ENCODE data around the gene DDX10. TPM values are rescaled to one million over a fixed set of nuclear protein-coding genes. Genes with fewer than 3 reads are reported as not detected.

Gene DDX10
- total RNA-seq, 1 donor from 2014 or later: 21.1 TPM

DNA sequence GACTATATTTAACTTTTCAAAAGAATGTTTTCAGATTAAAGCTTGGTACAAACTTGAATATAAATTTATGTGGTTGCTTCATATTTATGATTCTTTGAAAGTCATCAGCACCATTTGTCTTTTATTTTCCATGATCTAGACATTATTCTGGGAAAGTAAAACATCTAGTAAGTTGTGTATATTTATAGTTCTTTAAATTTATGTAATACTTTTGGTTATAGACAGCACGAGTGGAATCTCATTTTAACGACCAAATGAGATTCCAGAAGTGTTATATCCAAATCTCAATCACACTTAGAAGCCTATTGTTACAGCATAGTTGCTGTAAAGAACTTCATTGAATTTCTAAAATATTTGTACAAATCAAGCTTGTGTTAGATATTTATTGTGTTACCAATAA lies 212.3 kb downstream of the DDX10 start:
- H3K36me3 ChIP-seq: no peaks in the 10 kb centered on the region
- no peak overlapping the region for H3K4me3 ChIP-seq
- H3K4me1 ChIP-seq: no peaks in the 10 kb centered on the region
- H3K27me3 ChIP-seq (ENCODE audit: low read depth): no peaks in the 10 kb centered on the region
- no peak for ATAC-seq
- H3K27ac ChIP-seq: no peak overlapping the region
- intact Hi-C loops (cut with DNase I): no loop called here
- DNase-seq: no peak
- TF ChIP-seq, protein P1, sequence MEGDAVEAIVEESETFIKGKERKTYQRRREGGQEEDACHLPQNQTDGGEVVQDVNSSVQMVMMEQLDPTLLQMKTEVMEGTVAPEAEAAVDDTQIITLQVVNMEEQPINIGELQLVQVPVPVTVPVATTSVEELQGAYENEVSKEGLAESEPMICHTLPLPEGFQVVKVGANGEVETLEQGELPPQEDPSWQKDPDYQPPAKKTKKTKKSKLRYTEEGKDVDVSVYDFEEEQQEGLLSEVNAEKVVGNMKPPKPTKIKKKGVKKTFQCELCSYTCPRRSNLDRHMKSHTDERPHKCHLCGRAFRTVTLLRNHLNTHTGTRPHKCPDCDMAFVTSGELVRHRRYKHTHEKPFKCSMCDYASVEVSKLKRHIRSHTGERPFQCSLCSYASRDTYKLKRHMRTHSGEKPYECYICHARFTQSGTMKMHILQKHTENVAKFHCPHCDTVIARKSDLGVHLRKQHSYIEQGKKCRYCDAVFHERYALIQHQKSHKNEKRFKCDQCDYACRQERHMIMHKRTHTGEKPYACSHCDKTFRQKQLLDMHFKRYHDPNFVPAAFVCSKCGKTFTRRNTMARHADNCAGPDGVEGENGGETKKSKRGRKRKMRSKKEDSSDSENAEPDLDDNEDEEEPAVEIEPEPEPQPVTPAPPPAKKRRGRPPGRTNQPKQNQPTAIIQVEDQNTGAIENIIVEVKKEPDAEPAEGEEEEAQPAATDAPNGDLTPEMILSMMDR (IDR thresholded peaks at IDR 0.05): no peak
- H3K9me3 ChIP-seq: no peaks in the 10 kb centered on the region

DNA sequence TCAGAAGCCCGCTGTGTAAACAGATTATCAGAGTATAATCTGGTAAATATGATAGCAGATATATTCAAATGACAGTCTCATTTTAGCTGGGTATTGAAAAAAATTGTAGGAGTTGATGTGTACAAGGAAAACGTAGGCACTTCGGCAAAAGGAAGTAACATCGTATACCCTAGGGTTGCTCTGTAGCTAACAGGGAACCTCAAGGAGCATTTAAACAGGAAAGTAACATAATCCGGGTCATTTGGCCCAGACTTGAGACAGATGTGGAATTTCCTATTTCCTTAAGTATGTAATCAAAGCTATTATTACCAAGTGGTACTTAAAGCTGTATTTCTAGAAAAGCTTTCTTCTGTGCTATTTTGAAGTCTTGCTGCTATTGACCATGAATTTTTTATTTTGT lies 215.6 kb downstream of the DDX10 start:
- Histone ChIP-seq H3K27me3 (ENCODE audit: low read depth) (no peaks in the 10 kb centered on the region), H3K9me3 (no peaks in the 10 kb centered on the region), H3K4me3 (no peak overlapping the region), H3K27ac (no peak overlapping the region), H3K36me3 (no peaks in the 10 kb centered on the region), H3K4me1 (no peaks in the 10 kb centered on the region)
- TF ChIP-seq, protein P1 (IDR thresholded peaks at IDR 0.05): no peak
- no peak for DNase-seq
- intact Hi-C loops (cut with DNase I): no loop called here
- no peak for ATAC-seq

DNA sequence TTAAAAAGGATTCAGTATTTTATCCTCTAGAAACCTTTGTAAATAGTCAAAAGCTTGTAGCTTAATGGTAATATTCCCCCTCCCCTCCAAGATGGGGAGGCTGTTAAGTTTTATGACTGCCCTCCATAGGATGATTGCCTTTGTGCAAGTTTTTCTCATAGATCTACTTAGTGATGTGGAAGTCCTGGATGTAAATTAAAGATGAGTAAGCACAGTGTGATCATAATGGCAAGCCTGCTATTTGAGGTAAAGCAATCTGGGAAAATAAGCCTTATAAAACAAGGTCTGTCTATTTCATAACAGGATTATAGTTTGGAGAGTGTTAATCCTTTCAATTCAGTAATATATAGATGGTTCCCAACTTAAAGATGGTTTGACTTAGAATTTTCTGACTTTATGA lies 216.3 kb downstream of the DDX10 start:
- intact Hi-C loops (cut with DNase I): no loop called here
- no peaks in the 10 kb centered on the region for H3K36me3 ChIP-seq
- ATAC-seq (no peak), DNase-seq (no peak)
- no peaks in the 10 kb centered on the region for H3K9me3 ChIP-seq
- TF ChIP-seq, protein P1 (IDR thresholded peaks at IDR 0.05): no peak
- H3K4me3 ChIP-seq: no peak overlapping the region
- no peak overlapping the region for H3K27ac ChIP-seq
- H3K27me3 ChIP-seq (ENCODE audit: low read depth): no peaks in the 10 kb centered on the region
- H3K4me1 ChIP-seq: no peaks in the 10 kb centered on the region

DNA sequence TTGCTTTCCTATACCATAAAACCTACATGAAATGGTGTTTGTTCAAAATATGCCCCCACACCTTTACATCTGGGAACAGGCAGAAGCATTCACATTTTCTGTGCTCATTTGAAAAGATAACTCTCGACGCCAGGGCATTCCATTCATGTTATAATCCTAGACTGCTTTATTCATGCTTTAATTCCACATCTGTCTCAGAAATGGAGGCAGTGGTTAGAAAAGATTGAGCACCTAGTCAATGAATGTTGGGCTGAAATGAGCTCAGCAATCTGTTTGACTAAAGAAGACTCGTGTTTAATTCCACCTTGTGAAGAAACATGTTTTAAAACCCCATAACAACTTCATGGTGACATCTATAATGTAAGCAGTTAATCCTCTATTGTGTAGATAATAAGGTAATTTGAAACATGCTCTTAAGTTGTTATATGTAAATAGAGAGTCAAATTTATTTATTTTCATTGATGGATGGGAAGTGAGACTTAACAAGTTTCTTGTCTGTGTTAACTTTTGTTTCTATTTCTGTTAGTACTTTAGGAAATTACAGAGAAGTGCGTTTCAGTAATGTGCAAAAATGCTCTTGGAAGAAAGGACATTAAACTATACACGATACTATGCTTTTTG lies 217.5 kb downstream of the DDX10 start:
- Histone ChIP-seq H3K27me3 (ENCODE audit: low read depth) (no peaks in the 10 kb centered on the region), H3K4me1 (no peaks in the 10 kb centered on the region), H3K4me3 (no peak overlapping the region), H3K36me3 (no peaks in the 10 kb centered on the region), H3K27ac (no peak overlapping the region), H3K9me3 (no peaks in the 10 kb centered on the region)
- TF ChIP-seq, protein P1 (IDR thresholded peaks at IDR 0.05): no peak
- intact Hi-C loops (cut with DNase I): no loop called here
- DNase-seq (no peak), ATAC-seq (no peak)

DNA sequence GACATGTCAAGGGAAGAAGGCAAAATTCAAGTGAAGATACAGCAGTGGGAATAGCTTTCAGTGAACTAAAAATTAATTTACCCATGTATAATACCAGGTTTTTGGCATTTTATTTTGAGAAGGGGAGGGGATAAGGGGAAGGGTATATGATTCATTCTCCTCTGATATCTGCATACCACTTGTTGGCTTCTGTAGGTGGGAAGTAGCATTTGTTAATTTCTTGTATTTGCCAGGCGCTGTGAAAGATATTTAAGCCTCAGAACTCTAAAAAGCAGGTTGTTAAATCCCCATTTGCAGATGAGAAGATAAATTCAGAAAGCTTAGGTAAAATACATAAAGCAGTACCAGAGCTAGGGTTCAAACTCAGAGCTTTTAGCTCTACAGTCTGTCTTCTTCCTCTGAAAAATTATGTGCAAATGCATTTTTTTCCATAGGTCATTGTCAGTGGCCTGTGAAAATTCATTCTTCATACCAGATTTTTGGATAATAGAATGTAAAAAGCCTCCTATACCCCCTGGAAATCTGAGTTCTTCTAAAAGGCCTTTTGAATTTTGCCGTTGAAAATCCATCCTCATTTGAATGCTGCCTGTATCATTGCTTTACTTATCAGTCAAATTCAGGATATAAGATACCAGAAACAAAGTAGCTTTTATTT lies 221.3 kb downstream of the DDX10 start:
- Histone ChIP-seq H3K27me3 (ENCODE audit: low read depth) (no peaks in the 10 kb centered on the region), H3K27ac (no peak overlapping the region), H3K4me1 (no peaks in the 10 kb centered on the region), H3K4me3 (no peak overlapping the region), H3K36me3 (no peaks in the 10 kb centered on the region), H3K9me3 (no peaks in the 10 kb centered on the region)
- ATAC-seq (no peak), DNase-seq (no peak)
- intact Hi-C loops (cut with DNase I): no loop called here
- TF ChIP-seq, protein P1 (IDR thresholded peaks at IDR 0.05): no peak

Measured in lower lobe of right lung (tissue), 2 donors.